Measurements from ENCODE around the gene MRPL46. TPM values are rescaled to one million over a fixed set of nuclear protein-coding genes. Genes with fewer than 3 reads are reported as not detected.

The MRPL46 gene
- total and polyA plus RNA-seq, 2 experiments from 2014 or later, result 20.9 to 39.1 TPM

DNA sequence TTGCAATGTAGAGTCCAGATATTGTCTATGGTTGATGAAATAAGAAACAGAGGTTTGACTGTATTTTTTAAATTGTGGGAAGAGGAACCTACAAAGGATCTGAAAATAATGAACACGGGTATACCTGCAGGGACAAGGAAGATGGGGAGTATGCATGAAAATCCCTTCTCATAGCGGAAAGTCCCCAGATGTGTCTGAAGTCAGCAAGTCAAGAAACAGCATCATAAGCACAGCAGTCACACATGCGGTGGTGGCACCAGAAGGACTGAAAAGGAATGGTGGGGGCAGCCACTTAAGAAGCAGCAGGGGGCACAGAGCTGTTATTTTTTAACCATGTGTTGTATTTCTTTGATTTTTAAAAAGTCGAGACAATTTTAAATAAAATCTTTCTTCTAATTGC is 5.0 kb upstream of the MRPL46 start (continued):
- TF ChIP-seq, protein P1, sequence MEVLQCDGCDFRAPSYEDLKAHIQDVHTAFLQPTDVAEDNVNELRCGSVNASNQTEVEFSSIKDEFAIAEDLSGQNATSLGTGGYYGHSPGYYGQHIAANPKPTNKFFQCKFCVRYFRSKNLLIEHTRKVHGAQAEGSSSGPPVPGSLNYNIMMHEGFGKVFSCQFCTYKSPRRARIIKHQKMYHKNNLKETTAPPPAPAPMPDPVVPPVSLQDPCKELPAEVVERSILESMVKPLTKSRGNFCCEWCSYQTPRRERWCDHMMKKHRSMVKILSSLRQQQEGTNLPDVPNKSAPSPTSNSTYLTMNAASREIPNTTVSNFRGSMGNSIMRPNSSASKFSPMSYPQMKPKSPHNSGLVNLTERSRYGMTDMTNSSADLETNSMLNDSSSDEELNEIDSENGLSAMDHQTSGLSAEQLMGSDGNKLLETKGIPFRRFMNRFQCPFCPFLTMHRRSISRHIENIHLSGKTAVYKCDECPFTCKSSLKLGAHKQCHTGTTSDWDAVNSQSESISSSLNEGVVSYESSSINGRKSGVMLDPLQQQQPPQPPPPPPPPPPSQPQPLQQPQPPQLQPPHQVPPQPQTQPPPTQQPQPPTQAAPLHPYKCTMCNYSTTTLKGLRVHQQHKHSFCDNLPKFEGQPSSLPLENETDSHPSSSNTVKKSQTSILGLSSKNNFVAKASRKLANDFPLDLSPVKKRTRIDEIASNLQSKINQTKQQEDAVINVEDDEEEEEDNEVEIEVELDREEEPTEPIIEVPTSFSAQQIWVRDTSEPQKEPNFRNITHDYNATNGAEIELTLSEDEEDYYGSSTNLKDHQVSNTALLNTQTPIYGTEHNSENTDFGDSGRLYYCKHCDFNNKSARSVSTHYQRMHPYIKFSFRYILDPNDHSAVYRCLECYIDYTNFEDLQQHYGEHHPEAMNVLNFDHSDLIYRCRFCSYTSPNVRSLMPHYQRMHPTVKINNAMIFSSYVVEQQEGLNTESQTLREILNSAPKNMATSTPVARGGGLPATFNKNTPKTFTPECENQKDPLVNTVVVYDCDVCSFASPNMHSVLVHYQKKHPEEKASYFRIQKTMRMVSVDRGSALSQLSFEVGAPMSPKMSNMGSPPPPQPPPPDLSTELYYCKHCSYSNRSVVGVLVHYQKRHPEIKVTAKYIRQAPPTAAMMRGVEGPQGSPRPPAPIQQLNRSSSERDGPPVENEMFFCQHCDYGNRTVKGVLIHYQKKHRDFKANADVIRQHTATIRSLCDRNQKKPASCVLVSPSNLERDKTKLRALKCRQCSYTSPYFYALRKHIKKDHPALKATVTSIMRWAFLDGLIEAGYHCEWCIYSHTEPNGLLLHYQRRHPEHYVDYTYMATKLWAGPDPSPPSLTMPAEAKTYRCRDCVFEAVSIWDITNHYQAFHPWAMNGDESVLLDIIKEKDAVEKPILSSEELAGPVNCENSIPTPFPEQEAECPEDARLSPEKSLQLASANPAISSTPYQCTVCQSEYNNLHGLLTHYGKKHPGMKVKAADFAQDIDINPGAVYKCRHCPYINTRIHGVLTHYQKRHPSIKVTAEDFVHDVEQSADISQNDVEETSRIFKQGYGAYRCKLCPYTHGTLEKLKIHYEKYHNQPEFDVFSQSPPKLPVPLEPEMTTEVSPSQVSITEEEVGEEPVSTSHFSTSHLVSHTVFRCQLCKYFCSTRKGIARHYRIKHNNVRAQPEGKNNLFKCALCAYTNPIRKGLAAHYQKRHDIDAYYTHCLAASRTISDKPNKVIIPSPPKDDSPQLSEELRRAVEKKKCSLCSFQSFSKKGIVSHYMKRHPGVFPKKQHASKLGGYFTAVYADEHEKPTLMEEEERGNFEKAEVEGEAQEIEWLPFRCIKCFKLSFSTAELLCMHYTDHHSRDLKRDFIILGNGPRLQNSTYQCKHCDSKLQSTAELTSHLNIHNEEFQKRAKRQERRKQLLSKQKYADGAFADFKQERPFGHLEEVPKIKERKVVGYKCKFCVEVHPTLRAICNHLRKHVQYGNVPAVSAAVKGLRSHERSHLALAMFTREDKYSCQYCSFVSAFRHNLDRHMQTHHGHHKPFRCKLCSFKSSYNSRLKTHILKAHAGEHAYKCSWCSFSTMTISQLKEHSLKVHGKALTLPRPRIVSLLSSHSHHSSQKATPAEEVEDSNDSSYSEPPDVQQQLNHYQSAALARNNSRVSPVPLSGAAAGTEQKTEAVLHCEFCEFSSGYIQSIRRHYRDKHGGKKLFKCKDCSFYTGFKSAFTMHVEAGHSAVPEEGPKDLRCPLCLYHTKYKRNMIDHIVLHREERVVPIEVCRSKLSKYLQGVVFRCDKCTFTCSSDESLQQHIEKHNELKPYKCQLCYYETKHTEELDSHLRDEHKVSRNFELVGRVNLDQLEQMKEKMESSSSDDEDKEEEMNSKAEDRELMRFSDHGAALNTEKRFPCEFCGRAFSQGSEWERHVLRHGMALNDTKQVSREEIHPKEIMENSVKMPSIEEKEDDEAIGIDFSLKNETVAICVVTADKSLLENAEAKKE (CRISPR knock-in tag; IDR thresholded peaks at IDR 0.05), result no peak
- TF ChIP-seq, protein P2, sequence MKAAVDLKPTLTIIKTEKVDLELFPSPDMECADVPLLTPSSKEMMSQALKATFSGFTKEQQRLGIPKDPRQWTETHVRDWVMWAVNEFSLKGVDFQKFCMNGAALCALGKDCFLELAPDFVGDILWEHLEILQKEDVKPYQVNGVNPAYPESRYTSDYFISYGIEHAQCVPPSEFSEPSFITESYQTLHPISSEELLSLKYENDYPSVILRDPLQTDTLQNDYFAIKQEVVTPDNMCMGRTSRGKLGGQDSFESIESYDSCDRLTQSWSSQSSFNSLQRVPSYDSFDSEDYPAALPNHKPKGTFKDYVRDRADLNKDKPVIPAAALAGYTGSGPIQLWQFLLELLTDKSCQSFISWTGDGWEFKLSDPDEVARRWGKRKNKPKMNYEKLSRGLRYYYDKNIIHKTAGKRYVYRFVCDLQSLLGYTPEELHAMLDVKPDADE (IDR thresholded peaks at IDR 0.05), result no peak
- TF ChIP-seq NANOG (IDR thresholded peaks at IDR 0.05; ENCODE audit: borderline replicate concordance) (no peak), EZH2phosphoT487 (IDR thresholded peaks at IDR 0.05; ENCODE audit: unreplicated experiment) (no peak)
- TF ChIP-seq, protein P3, sequence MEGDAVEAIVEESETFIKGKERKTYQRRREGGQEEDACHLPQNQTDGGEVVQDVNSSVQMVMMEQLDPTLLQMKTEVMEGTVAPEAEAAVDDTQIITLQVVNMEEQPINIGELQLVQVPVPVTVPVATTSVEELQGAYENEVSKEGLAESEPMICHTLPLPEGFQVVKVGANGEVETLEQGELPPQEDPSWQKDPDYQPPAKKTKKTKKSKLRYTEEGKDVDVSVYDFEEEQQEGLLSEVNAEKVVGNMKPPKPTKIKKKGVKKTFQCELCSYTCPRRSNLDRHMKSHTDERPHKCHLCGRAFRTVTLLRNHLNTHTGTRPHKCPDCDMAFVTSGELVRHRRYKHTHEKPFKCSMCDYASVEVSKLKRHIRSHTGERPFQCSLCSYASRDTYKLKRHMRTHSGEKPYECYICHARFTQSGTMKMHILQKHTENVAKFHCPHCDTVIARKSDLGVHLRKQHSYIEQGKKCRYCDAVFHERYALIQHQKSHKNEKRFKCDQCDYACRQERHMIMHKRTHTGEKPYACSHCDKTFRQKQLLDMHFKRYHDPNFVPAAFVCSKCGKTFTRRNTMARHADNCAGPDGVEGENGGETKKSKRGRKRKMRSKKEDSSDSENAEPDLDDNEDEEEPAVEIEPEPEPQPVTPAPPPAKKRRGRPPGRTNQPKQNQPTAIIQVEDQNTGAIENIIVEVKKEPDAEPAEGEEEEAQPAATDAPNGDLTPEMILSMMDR (conservative IDR thresholded peaks at IDR 0.05; ENCODE audit: low read depth in 2 of 2), result no peak
